AG09319 (cell line): ENCODE results near the gene CALML4.

Experiments
- DNase-seq: peaks from one replicate; pipeline ENCODE4 v3.0.0-alpha.2; 2010; ENCODE audit warnings: low read depth; ENCODE audit errors: extremely low read depth
- TF ChIP-seq, protein P1 (sequence below): IDR thresholded peaks from 2 replicates; pipeline ENCODE4 v1.5.1; 2011; ENCODE audit warnings: low read depth, mild to moderate bottlenecking, inconsistent platforms, low read length, moderate library complexity

CALML4 gene

DNA sequence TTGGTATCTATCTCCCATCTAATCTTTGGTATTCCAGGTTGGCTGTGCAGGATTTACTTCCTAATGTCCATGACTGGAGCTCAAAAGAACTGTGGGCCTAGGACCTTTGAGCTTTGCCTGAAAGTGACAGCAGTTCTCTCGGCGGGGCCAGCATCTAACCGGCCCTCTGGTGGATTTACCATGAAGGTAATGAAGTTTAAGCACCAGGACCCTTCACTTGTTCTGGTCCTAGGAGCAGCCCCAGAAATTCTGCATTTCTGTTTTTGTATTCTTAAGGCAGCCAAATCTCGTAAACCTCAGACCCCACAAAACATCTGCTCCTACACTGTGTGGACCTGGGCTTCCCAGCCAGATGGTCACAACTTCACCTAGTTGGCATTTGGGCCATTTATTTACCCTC is 13.0 kb downstream of the CALML4 start:
- DNase-seq, result no peak

DNA sequence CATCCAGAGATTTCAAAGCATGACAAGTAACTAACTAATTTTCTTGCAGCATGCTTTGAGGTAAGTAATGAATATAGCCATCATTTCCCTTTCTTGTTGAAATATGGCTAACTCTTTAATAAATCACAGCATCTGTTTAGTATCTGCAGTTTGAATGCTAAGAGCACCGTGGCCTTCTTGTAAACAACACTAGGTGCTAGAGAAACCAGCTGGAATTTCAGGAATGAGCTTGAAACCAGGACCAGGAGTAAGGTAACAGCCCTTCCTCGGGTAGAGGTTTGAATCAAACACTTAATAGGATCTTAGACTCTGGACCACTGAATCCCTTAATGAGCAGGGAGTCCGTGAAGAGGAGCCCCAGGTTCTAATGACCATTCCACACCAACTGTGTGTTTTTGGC is 13.6 kb downstream of the CALML4 start:
- DNase-seq, result no peak
- TF ChIP-seq, protein P1, sequence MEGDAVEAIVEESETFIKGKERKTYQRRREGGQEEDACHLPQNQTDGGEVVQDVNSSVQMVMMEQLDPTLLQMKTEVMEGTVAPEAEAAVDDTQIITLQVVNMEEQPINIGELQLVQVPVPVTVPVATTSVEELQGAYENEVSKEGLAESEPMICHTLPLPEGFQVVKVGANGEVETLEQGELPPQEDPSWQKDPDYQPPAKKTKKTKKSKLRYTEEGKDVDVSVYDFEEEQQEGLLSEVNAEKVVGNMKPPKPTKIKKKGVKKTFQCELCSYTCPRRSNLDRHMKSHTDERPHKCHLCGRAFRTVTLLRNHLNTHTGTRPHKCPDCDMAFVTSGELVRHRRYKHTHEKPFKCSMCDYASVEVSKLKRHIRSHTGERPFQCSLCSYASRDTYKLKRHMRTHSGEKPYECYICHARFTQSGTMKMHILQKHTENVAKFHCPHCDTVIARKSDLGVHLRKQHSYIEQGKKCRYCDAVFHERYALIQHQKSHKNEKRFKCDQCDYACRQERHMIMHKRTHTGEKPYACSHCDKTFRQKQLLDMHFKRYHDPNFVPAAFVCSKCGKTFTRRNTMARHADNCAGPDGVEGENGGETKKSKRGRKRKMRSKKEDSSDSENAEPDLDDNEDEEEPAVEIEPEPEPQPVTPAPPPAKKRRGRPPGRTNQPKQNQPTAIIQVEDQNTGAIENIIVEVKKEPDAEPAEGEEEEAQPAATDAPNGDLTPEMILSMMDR, result no peak

More for the DNA sequence above, 13.0 kb downstream of the CALML4 start:
- TF ChIP-seq, protein P1, result no peak

DNA sequence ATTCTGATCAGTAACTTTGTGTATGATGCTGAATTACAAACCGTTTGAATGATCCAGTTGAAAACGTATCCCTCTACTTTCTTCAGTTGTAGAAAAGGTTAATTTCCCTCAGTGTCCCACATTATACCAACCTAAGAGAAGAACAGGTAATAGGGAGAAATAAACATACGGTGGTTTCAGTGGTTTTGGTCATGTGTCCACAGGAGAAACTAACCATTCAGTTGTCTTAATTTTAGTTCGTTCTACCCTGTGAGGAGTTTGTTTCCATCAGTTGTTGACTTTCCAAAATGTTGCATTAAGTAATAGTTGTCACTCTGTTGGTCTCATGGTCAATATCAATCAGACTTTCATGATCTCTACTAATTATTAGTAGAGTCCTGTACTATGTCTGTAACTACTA is 15.1 kb downstream of the CALML4 start:
- DNase-seq, result no peak
- TF ChIP-seq, protein P1, result no peak

DNA sequence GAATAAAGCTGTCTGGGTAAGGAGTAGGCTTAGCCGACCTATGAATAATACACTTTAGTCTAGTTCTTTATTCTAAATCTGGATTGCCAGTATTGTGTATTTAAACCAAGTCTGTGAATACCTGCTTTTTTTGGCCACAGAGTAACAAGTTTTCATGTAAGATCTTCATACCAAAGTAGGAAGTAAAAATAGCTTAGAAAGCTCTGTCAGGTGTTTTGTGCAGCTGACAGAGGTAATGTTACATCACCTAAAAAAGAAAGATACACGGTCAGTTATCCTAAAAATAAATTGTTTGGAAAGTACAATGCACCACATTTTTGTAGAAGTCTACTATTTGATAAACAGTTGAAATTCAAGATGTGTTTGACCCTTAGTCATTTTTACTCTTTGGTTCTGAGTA is 16.5 kb downstream of the CALML4 start:
- no peak for DNase-seq

DNA sequence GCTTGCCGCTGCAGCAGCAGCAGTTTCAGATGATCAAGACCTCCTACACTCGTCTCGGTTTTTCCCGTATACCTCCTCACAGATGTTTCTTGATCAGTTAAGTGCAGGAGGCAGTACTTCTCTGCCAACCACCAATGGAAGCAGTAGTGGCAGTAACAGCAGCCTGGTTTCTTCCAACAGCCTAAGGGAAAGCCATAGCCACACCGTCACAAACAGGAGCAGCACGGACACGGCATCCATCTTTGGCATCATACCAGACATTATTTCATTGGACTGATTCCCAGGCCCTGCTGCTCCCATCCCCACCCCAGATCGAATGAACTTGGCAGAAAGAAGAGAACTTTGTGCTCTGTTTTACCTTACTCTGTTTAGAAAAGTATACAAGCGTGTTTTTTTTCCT is 17.6 kb downstream of the CALML4 start:
- peak; percentile 72 for DNase-seq
- TF ChIP-seq, protein P1, result no peak

More for the DNA sequence above, 16.5 kb downstream of the CALML4 start:
- TF ChIP-seq, protein P1, result no peak

DNA sequence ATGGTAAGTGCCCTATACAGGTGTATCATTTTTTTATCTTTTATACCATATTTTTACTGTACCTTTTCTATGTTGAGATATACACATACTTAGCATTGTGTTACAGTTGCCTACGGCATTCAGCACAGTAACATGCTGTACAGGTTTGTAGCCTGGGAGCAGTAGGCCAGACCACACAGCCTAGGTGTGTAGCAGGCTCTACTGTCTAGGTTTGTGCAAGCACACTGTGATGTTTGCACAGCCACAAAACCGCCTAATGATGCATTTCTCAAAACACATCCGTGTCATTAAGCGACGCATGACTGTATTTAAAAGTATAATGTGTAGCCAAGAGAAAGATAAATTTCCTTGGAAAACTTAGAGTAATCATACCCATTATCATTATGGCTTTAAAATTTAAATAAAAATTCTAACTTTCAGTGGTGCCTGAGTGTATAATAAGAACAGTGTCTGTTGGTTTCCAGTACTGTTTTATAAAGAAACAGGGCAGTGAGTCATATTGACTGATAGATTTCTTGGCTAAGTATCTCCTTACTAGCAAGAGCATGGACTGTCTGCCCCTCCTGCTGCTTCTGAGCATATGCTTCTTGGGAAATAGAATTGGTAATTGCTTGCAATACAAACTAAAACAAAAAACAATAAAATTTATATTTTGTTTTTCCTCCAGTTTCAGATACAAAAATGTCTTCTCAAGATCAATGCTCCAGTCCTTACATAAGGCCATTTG is 18.3 kb downstream of the CALML4 start:
- no peak for DNase-seq
- TF ChIP-seq, protein P1, result peak; percentile 3; the same call in 1 of the 2 replicates

DNA sequence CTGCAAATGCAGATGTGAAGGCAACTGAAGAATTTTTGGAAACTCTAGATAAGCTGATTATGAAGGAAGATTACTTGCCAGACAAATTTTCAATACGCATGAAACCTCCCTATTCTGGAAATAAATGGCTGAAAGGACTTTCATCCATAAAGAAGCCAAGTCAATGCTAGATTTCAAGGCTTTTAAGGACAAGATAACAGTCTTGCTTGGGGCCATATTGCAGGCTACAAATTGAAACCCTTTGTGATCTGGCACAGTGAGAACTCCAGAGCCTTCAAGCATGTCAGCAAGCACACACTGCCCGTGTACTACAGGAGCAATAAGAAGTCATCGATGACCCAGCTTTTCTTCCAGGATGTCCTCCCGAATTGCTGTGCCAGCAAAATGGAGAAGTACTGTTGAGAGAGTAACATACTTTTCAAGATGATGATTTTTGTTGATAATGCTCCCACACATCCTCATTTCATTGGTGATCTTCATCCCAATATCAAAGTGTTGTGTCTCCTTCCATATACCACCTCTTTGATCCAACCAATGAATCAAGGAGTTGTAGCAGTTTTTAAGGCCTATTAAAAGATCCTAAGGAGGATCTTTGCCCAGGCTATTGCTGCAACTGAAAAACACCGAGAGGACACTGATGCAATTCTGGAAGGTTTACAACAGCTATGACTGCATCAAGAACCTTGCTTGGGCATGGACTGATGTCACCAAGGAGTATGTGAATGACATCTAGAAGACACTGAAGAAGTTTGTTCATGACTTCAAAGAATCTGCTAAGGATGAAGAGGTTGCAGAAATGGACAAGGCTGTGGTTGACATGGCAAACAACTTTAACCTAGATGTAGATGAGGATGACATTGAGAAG is 20.3 kb downstream of the CALML4 start:
- TF ChIP-seq, protein P1, result no peak
- DNase-seq, result no peak
